Measurements from ENCODE around the gene TPSD1. TPM values are rescaled to one million over a fixed set of nuclear protein-coding genes. Genes with fewer than 3 reads are reported as not detected.
A peak's percentile ranks its signal among the peaks of the same experiment; 100 is the strongest.

TPSD1 gene
- total and polyA plus RNA-seq, 9 of the 15 experiments (the other 6 are each of a cell fraction or from before 2014, with no cell fraction given) = not detected

DNA sequence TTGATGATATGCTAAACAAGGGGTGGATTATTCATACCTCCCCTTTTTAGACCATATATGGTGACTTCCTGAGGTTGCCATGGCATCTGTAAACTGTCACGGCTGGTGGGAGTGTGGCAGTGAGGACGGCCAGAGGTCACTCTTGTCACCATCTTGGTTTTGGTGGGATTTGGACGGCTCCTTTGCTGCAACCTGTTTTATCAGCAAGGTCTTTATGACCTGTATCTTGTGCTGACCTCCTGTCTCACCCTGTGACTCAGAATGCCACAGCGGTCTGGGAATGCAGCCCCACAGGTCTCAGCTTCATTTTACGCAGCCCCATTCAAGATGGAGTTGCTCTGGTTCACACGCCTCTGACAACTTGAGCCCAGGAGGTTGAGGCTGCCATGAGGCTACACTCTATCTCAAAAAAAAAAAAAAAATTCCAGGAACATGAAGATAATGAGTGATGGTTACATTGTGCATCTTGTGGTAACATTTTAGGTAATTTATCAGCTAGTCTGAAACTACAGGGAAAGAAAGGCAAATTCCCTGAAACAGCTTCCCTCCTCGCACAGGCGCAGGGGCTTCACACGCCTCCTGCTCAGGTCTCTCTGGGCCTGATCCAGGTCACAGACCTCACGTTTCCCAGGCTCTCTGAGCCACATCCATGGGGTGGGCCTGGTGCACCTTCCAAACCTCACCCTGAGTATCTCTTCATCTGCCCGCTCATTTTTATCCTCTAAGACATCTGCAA lies 38.2 kb downstream of the TPSD1 start (continued):
- TF ChIP-seq ZNF707 (CRISPR knock-in tag; conservative IDR thresholded peaks at IDR 0.05) (peak; percentile 86), ZNF551 (CRISPR knock-in tag; IDR thresholded peaks at IDR 0.05) (no peak), TCF3 (CRISPR knock-in tag; IDR thresholded peaks at IDR 0.05) (peak; percentile 49; the same call in 1 of the 2 replicates), ZNF764 (CRISPR knock-in tag; IDR thresholded peaks at IDR 0.05; ENCODE audit: low read depth) (peak; percentile 76; the same call in 1 of the 2 replicates), ZBED1 (IDR thresholded peaks at IDR 0.05) (no peak), ZNF780A (CRISPR knock-in tag; IDR thresholded peaks at IDR 0.05) (peak; percentile 80), SREBF2 (CRISPR knock-in tag; IDR thresholded peaks at IDR 0.05) (no peak), CBX8 (IDR thresholded peaks at IDR 0.05; ENCODE audit: borderline replicate concordance, extremely low read depth, low read depth, low read length, poor library complexity, severe bottlenecking) (no peak), MIER1 (IDR thresholded peaks at IDR 0.05; ENCODE audit: low read depth) (no peak), BACH1 (tag; IDR thresholded peaks at IDR 0.05) (peak; percentile 99), MYC (IDR thresholded peaks at IDR 0.05; ENCODE audit: low read depth, low read length) (no peak), MYC (CRISPR knock-in tag; IDR thresholded peaks at IDR 0.05; ENCODE audit: borderline replicate concordance, low read depth) (peak; percentile 98), ZNF12 (CRISPR knock-in tag; IDR thresholded peaks at IDR 0.05) (no peak), RAD51 (IDR thresholded peaks at IDR 0.05; ENCODE audit: borderline replicate concordance, low read depth) (no peak), NR4A1 (CRISPR knock-in tag; IDR thresholded peaks at IDR 0.05) (peak; percentile 99), NR4A1 (tag; IDR thresholded peaks at IDR 0.05) (peak; percentile 100), ZC3H11A (IDR thresholded peaks at IDR 0.05; ENCODE audit: low read depth, low read length) (no peak)
- TF ChIP-seq, protein P1, sequence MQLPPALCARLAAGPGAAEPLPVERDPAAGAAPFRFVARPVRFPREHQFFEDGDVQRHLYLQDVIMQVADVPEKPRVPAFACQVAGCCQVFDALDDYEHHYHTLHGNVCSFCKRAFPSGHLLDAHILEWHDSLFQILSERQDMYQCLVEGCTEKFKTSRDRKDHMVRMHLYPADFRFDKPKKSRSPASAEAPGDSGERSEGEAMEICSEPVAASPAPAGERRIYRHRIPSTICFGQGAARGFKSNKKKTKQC (CRISPR knock-in tag; IDR thresholded peaks at IDR 0.05) = no peak
- TF ChIP-seq, protein P2, sequence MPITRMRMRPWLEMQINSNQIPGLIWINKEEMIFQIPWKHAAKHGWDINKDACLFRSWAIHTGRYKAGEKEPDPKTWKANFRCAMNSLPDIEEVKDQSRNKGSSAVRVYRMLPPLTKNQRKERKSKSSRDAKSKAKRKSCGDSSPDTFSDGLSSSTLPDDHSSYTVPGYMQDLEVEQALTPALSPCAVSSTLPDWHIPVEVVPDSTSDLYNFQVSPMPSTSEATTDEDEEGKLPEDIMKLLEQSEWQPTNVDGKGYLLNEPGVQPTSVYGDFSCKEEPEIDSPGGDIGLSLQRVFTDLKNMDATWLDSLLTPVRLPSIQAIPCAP (CRISPR knock-in tag; IDR thresholded peaks at IDR 0.05; ENCODE audit: borderline replicate concordance) = no peak
